Dendritic cell treated with granulocyte-macrophage colony-stimulating factor and Interleukin-4, amounts not matched to agents 40 ng/mL and 50 ng/mL, for 4 days (primary cell): Measurements from ENCODE around the gene RANBP3L.
A peak's percentile ranks its signal among the peaks of the same experiment; 100 is the strongest.

Experiments used
- H3K27ac Mint-ChIP-seq: one replicate; pipeline ENCODE4 v1.8.0; 2022; ENCODE audit warnings: mild to moderate bottlenecking, mixed read lengths
- H3K27me3 Mint-ChIP-seq: one replicate; pipeline ENCODE4 v1.8.0; 2022; ENCODE audit warnings: mild to moderate bottlenecking, mixed read lengths
- H3K36me3 Mint-ChIP-seq: one replicate; pipeline ENCODE4 v1.8.0; 2022; ENCODE audit warnings: low read depth, mixed read lengths
- H3K4me1 Mint-ChIP-seq: one replicate; pipeline ENCODE4 v1.8.0; 2022; ENCODE audit warnings: low read depth, mixed read lengths
- H3K4me3 Mint-ChIP-seq: one replicate; pipeline ENCODE4 v1.8.0; 2022; ENCODE audit warnings: mild to moderate bottlenecking, moderate library complexity, mixed read lengths
- H3K9me3 Mint-ChIP-seq: one replicate; pipeline ENCODE4 v1.8.0; 2022; ENCODE audit warnings: mixed read lengths
- intact Hi-C: fragments of 100-400 bp; cut with micrococcal nuclease; formaldehyde crosslinking; loops from one replicate; pipeline ENCODE4 v1.15.0; 2022

The RANBP3L gene

DNA sequence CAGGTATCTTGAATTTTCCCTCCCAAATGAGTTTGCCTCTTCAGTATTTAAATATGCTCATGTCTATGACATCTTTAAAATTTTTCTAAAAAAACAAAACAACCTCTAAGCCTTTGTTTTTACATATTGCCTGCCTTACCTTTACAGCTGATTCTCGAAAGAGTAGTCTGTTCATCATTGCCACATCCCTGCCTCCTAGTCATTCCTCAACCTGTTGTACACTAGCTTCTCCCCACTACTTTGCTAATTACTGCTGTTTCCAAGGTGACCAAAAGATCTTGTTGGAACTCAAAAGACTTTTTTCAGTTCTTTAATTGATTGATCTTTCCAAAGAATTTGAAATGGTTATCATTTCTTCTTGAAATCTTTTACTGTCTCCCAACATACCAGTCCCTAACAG, 58.0 kb downstream of the RANBP3L start:
- no peak overlapping the region for H3K4me3 Mint-ChIP-seq
- intact Hi-C loops: loop anchor here (5.0 kb wide), 2 partner anchors 414 to 634 kb away; partner anchors contain the start of gene NIPBL
- peaks cover 11% of the 10 kb centered on the region for H3K36me3 Mint-ChIP-seq
- no peaks in the 10 kb centered on the region for H3K27me3 Mint-ChIP-seq
- no peaks in the 10 kb centered on the region for H3K9me3 Mint-ChIP-seq
- H3K27ac Mint-ChIP-seq: no peak overlapping the region
- H3K4me1 Mint-ChIP-seq: peaks cover 38% of the 10 kb centered on the region

DNA sequence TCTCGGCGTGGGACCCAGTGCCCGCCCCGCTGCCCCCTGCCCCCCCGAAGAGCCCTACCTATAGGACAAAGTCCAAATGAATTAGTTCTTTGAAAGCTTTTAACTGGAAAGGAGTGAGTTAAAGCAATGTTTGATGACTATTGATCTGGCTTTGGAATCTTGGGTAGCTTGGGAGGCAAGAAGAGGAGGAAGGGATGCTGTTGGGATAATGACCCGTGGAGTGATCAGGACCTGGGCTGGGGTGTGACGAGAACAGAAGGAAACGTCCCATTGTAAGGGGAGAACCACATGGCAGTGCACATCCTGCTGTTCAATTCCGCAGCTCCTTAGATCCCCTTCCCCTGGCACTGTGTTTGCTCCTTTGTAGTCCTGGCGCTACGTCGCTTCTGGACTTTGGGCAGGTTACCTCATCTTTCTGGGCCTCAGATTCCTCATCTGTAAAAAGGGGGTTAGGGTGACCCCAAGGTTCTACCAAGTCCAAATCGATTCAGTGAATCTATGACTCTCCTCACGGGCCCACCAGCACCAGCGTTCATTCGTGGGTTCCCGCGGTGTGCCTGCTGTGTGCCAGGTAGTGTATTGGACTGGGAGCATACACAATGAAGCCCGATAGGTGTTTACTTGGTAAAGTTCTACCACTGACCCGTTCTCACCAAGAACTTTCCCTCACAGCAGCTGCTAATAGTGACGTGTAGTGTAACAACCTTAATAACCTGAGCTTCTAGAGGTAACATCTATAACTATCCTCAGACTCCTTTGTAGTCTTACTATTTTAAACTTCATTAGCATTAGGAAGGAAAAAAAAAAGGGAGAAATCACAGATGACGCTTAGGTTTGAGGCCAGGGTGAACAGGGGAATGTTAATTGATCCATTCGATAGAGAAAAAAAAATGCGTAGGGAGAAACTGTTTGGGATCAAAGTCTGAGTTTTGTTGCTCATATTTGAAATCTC, 58.9 kb downstream of the RANBP3L start:
- H3K4me3 Mint-ChIP-seq: peak overlapping the region; percentile 89
- peaks cover 11% of the 10 kb centered on the region for H3K36me3 Mint-ChIP-seq
- H3K9me3 Mint-ChIP-seq: no peaks in the 10 kb centered on the region
- H3K4me1 Mint-ChIP-seq: peaks cover 39% of the 10 kb centered on the region
- intact Hi-C loops: loop anchor here (1.0 to 5.0 kb wide), 3 partner anchors 91 to 634 kb away; partner anchors contain the start of genes NIPBL and SKP2
- peak overlapping the region; percentile 94 for H3K27ac Mint-ChIP-seq
- H3K27me3 Mint-ChIP-seq: no peaks in the 10 kb centered on the region

DNA sequence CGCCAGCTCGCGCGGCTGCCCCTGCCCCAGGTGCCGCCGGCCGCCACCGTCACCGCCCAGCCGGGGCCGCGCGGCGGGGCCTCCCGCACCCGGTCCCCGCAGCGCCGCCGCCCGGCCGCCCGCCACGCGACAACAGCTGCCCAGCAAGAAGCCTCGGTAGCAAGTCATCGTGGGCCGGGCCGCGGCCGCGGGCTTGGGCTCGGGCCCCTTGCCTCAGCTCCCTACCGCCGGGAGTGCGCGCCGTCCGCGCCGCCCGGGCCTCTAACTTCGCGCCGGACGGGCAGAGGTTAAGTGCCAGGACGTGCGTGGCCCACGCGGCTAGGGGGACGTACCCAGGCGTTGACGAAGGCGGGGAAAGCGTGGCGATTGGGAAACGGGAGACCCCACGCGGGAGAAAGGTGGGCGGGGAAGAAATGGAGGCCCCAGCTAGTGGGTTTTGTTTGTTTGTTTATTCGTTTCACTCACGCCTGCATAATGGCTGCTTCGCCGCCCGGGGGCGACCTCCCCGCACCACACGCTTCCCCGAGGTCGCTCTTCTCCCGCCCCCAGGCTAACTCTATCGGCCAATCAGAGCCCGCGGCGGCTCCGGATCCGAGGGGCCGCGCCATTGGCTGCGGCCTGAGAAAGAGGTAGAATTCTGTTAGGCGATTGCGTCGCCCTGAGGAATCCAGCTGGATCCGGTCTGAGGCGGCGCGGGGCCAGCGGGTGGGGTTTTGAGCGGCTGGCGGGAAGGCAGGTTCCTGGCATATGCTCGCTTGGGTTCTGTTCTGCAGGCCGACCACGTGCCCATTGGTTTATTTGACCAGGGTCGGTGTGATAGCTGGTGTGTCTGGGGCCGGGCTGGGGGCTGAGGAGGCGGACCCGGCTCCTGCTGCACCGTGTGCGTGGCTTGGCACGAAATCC, 59.8 kb downstream of the RANBP3L start, which contains the start of gene NADK2:
TSS of gene NADK2 (minus strand) at position 295 of the 903 bp plus-strand sequence. CDS start at position 168, 127 bp downstream.
- Mint-ChIP-seq H3K9me3 (no peaks in the 10 kb centered on the region), H3K4me3 (peak within 1 kb of the TSS; percentile 89), H3K36me3 (peaks cover 11% of the 10 kb centered on the region), H3K4me1 (peaks cover 39% of the 10 kb centered on the region), H3K27ac (peak within 1 kb of the TSS; percentile 94), H3K27me3 (no peaks in the 10 kb centered on the region)
- intact Hi-C loops: loop anchor here (1.0 to 5.0 kb wide), 3 partner anchors 90 to 635 kb away; partner anchors contain the start of genes NIPBL and SKP2

DNA sequence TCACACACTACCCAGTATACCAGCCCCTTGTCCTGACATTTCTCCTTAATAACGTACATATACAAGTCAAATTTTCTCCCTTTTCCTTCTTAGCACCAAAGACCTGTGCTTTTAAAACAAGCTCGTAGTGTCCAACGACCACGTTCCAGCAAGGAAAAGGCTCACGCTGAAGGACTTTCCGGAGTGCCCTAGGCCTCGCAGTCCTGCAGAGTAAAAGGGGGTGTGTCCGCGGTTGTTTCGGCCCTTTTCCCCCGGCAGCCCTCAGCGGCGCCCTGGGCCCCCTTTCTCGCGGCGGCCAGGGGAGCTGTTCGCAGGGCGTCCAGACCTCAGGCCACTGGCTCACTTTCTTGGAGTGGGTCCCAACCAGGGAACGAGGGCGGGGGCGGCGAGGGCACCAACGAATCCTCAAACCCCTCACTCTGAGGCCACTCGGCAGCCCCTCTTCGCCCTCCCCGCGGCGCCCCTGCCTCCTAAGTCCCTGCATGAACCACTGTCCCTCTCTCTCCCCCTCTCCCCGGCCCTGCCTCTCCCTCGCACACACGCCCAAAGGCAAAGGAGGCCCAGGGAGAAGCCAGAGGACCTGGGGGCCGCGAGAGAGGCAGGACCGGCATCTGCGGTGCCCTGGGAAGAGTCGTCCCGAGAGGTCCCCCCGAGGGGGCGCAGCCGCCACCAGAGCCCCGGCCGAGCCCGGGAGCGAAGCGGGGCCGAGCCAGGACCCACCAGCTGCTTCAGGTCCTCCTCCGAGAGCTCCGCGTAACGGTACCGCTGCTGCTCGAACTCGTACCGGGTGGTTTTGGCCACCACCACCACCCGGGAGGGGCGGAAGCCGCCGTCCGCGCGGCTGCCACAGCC, 60.7 kb downstream of the RANBP3L start:
- peak overlapping the region; percentile 89 for H3K4me3 Mint-ChIP-seq
- intact Hi-C loops: loop anchor here (5.0 kb wide), 2 partner anchors 416 to 636 kb away; partner anchors contain the start of gene NIPBL
- H3K9me3 Mint-ChIP-seq: no peaks in the 10 kb centered on the region
- peaks cover 47% of the 10 kb centered on the region for H3K4me1 Mint-ChIP-seq
- peak overlapping the region; percentile 94 for H3K27ac Mint-ChIP-seq
- peaks cover 11% of the 10 kb centered on the region for H3K36me3 Mint-ChIP-seq
- no peaks in the 10 kb centered on the region for H3K27me3 Mint-ChIP-seq

DNA sequence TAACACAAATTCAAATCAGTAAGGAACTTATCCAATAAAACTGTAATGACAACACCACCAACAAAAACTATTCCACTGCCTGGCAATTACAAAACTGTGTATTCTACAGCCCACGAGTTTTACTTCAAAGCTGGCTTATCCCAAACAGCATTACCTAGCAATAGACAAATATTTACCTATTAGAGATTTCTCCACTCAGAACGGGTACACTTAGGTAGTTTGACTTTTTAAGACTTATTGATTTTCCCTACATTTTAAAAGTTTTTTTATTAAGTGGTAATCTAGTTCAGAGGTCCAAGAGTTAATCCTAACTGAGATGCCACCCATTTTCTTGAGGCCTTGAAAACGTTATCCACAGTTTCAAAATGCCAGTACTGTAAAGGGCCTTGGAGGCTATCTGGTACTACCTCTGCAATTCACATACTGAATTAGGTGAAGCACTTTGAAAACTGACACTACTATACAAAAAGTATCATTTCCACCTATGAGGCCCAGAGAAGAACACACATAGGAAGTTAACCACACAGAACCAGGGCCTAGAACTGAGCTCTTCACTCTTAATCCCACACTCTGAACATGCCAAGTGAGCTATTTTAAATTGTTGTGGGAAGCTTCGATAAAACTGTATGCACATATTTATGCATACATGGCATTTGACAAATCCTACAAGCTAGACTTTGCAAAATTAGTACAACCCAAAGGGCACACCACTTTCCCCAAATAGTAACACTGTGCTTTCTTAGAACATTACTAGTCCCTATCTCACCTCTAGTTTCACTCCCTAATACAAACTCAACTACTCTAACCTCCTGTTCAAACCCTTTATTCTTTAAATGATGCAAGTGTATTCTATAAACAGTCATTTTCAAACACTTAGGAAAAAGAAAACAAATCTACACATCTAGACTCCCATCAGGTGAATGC, 62.1 kb downstream of the RANBP3L start:
- Mint-ChIP-seq H3K9me3 (no peaks in the 10 kb centered on the region), H3K27me3 (no peaks in the 10 kb centered on the region), H3K4me3 (no peak overlapping the region), H3K27ac (no peak overlapping the region), H3K36me3 (peaks cover 11% of the 10 kb centered on the region), H3K4me1 (peaks cover 47% of the 10 kb centered on the region)
- intact Hi-C loops: loop anchor here (5.0 kb wide), 2 partner anchors 418 to 638 kb away; partner anchors contain the start of gene NIPBL

DNA sequence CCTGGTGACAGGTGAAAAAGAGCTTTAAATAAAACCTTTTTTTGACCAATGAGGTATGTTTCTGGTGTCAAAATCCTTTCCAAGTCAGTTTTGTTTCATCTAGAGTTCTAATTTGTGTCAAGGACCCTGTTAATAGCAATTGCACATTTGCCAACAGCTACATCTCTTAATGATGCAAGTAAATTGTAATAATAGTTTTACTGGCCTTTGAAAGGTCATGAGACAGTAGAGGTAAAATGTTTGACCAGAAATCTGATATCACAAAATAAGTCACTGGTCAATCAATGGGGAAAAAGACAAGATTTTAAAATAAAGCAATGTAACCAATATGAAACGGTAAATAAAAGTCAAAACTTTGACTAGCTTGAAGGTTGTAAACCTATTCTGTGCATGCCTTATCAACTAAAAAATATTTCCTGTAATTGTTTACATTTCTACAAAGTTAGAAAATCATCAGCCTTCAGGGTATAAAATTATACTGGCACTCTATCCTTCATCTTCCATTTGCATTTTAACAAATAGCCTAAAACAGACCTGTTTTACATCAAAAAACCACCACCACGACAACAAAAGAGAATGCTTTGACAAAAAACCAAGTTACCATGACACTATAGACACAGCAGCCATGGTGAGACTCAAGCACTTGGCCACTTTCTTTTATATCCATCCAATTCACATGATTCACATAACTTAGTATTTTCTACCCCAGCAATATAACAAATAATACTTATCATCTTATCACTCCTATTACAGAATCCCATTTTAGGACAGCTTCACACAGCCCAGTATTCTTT, 63.0 kb downstream of the RANBP3L start:
- intact Hi-C loops: no loop called here
- H3K27ac Mint-ChIP-seq: no peak overlapping the region
- H3K9me3 Mint-ChIP-seq: no peaks in the 10 kb centered on the region
- peaks cover 11% of the 10 kb centered on the region for H3K36me3 Mint-ChIP-seq
- H3K4me1 Mint-ChIP-seq: peaks cover 43% of the 10 kb centered on the region
- H3K4me3 Mint-ChIP-seq: no peak overlapping the region
- H3K27me3 Mint-ChIP-seq: no peaks in the 10 kb centered on the region

DNA sequence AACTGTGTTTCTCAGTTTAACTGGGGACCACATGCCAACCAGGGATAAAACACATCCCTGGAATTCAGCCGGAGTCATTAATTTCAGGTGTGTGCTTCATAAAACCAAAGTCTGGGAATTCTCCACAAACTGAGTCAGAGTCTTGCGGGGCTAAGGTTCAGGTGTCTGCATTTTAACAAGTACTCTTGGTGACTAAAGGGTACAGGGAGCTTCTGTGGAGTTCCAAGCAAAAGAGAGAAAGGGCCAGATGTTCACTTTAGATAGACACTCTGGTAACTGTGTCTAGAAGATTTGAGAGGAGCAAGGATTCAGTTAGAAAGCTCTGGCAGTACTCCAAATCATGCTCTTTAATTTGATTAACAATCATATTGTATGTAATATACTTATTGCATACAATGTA, 64.0 kb downstream of the RANBP3L start:
- intact Hi-C loops: no loop called here
- H3K27me3 Mint-ChIP-seq: no peaks in the 10 kb centered on the region
- no peaks in the 10 kb centered on the region for H3K9me3 Mint-ChIP-seq
- no peak overlapping the region for H3K4me3 Mint-ChIP-seq
- H3K36me3 Mint-ChIP-seq: peaks cover 11% of the 10 kb centered on the region
- H3K4me1 Mint-ChIP-seq: peaks cover 35% of the 10 kb centered on the region
- H3K27ac Mint-ChIP-seq: no peak overlapping the region

DNA sequence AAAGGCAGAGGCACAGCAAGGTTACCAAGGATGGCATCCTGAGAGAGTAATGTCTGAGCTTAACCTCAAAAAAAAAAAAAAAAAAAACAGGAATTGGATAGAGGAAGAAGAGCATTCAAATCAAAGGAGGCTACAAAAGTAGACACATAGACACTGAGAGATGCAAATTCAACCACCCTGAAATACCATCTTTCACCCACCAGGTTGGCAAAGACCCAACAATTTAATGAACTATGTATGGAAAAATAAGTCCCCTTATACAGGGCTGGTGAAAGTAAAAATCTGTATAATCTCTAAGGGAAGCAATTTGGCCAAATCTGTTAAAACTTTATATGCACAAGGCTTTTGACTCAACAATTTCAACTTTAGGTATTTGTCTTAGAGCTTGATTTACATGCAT, 64.9 kb downstream of the RANBP3L start:
- H3K4me3 Mint-ChIP-seq: no peak overlapping the region
- no peak overlapping the region for H3K27ac Mint-ChIP-seq
- H3K36me3 Mint-ChIP-seq: peaks cover 3% of the 10 kb centered on the region
- no peaks in the 10 kb centered on the region for H3K9me3 Mint-ChIP-seq
- H3K4me1 Mint-ChIP-seq: peaks cover 28% of the 10 kb centered on the region
- no peaks in the 10 kb centered on the region for H3K27me3 Mint-ChIP-seq
- intact Hi-C loops: no loop called here

DNA sequence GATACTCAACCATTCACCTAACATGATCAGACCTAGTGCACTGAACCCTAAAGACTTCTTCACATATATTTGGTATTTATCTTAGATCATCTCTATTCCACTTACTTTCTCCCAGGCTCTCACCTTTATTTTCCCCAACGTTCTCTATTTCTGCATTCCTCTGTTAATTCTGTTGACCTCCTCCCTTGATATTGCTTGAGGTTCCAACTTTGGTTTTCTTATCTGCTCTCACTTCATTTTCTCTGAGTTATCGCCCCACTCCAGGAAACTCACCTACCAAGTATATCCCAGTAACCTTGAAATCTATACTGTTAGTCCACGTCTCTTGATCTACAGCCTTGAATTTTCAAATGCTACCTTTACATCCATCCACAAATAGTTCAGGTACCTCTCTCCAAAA, 69.2 kb downstream of the RANBP3L start:
- H3K36me3 Mint-ChIP-seq: no peaks in the 10 kb centered on the region
- H3K27me3 Mint-ChIP-seq: no peaks in the 10 kb centered on the region
- H3K4me3 Mint-ChIP-seq: no peak overlapping the region
- H3K27ac Mint-ChIP-seq: no peak overlapping the region
- intact Hi-C loops: no loop called here
- H3K4me1 Mint-ChIP-seq: peaks cover 9% of the 10 kb centered on the region
- H3K9me3 Mint-ChIP-seq: no peaks in the 10 kb centered on the region

DNA sequence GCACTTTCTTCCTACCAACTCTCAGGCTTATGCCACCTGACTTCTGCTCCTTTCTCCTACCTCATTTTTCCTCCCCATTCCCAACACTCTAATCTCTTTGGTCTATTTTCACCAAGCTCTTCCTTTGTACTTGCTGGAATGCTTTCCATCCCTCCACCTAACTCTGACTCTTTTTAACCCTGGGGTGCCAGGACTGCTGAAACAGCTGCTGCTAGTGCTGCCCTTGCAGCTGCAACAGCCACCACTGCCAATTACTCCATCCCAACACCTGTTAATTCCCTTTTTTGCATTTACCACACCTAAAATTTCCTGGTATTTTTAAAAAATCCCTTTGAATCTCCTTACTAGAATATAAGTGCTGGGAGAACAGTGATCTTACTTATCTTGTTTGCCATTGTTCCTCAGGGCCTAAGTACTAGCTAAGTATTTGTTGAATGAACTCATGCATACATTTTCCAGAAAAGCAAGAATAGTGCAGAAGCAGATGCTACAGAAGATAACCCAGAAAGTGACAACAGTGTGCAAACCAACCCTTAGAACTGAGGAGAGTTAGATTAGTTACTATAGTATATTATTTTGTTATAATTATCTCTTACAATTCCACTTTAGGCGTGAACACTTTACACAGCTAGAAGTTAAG, 71.4 kb downstream of the RANBP3L start:
- Mint-ChIP-seq H3K36me3 (peaks cover 10% of the 10 kb centered on the region), H3K4me3 (no peak overlapping the region), H3K27ac (no peak overlapping the region), H3K27me3 (no peaks in the 10 kb centered on the region), H3K4me1 (no peaks in the 10 kb centered on the region), H3K9me3 (no peaks in the 10 kb centered on the region)
- intact Hi-C loops: no loop called here

DNA sequence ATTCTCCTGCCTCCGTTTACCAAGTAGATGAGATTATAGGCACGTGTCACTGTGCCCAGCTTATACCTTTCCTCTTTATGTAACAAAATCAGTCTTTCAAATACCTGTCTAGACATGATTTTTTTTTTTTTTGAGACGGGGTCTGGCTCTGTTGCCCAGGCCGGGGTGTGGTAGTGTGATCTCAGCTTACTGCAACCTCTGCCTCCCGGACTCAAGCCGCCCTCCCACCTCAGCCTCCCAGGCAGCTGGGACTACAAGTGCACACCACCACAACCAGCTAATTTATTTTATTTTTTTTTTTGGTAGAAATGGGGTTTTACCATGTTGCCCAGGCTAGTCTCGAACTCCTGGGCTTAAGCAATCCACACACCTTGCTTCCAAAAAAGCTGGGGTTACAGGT, 73.2 kb downstream of the RANBP3L start:
- intact Hi-C loops: no loop called here
- Mint-ChIP-seq H3K36me3 (peaks cover 14% of the 10 kb centered on the region), H3K9me3 (no peaks in the 10 kb centered on the region), H3K27me3 (no peaks in the 10 kb centered on the region), H3K27ac (no peak overlapping the region), H3K4me3 (no peak overlapping the region), H3K4me1 (no peaks in the 10 kb centered on the region)
